H1 (cell line): ENCODE data around the gene TCF7L2. TPM values are rescaled to one million over a fixed set of nuclear protein-coding genes. Genes with fewer than 3 reads are reported as not detected.

Source experiments
- CTCF ChIA-PET: fragments of 300-600 bp; sonication (Branson Sonifier 250); formaldehyde crosslinking; loops from one replicate; lab custom pipeline; 2021; ENCODE audit not compliant: partially characterized antibody; lab: Charles Lee
- POLR2A ChIA-PET: fragments of 300-600 bp; sonication (Branson Sonifier 250); formaldehyde crosslinking; loops from one replicate; lab custom pipeline; 2021; ENCODE audit warnings: inconsistent platforms; ENCODE audit not compliant: partially characterized antibody; lab: Charles Lee
- DNase-seq, 2 experiments: peaks; one replicate each; pipeline versions ENCODE4 v3.0.0 to v3.0.0-alpha.2; 2010 to 2022; ENCODE audit warnings: low spot score in 2 of 2, low read depth in 1 of 2, mixed read lengths in 1 of 2
- FAIRE-seq: peaks from 2 replicates; lab custom pipeline; 2011; peaks lifted over from hg19 to GRCh38; lab: Jason Lieb, UNC
- H2AFZ ChIP-seq: 2 replicates; pipeline ENCODE4 v1.8.1; 2012; ENCODE audit warnings: low read length, inconsistent platforms
- H2AK5ac ChIP-seq: 2 replicates; pipeline ENCODE4 v1.6.1; 2013; ENCODE audit warnings: low read depth, low read length
- H2BK120ac ChIP-seq: replicated peaks from 2 replicates; pipeline ENCODE3; 2013; ENCODE audit warnings: low read depth, low read length, inconsistent platforms
- H2BK12ac ChIP-seq: 2 replicates; pipeline ENCODE4 v1.6.1; 2013; ENCODE audit warnings: low read depth, low read length
- H2BK15ac ChIP-seq: 2 replicates; pipeline ENCODE4 v1.6.1; 2013; ENCODE audit warnings: low read length
- H2BK20ac ChIP-seq: 2 replicates; pipeline ENCODE4 v1.6.1; 2013; ENCODE audit warnings: low read length
- H2BK5ac ChIP-seq: 2 replicates; pipeline ENCODE4 v1.6.1; 2013; ENCODE audit warnings: low read depth, low read length
- H3K14ac ChIP-seq: 2 replicates; pipeline ENCODE4 v1.6.1; 2013; ENCODE audit warnings: inconsistent platforms; ENCODE audit not compliant: insufficient read length
- H3K18ac ChIP-seq: 2 replicates; pipeline ENCODE4 v1.6.1; 2013; ENCODE audit warnings: low read length; ENCODE audit errors: extremely low read depth
- H3K23ac ChIP-seq: 2 replicates; pipeline ENCODE4 v1.6.1; 2013; ENCODE audit warnings: inconsistent platforms; ENCODE audit not compliant: insufficient read length
- H3K23me2 ChIP-seq: 2 replicates; pipeline ENCODE4 v1.6.1; 2013; ENCODE audit warnings: low read depth, low read length
- H3K27ac ChIP-seq: 2 replicates; pipeline ENCODE4 v1.6.1; 2011; ENCODE audit warnings: low read depth, low read length, inconsistent platforms
- H3K27me3 ChIP-seq, 4 experiments: replicated peaks in 1 of 4; 1 replicate in 1 of 4; 2 replicates in 3 of 4; pipeline versions ENCODE4 v1.6.1 to v1.8.1; 2011 to 2013; ENCODE audit warnings: low read length in 3 of 4, mild to moderate bottlenecking in 3 of 4, inconsistent platforms in 2 of 4, mixed read lengths in 2 of 4, moderate library complexity in 1 of 4; ENCODE audit not compliant: control insufficient read depth in 3 of 4, insufficient read depth in 3 of 4; ENCODE audit errors: extremely low read depth in 1 of 4
- H3K36me3 ChIP-seq, 4 experiments: 2 replicates each; pipeline versions ENCODE4 v1.6.1 to v1.8.1; 2011 to 2013; ENCODE audit warnings: mild to moderate bottlenecking in 4 of 4, low read length in 3 of 4, moderate library complexity in 2 of 4, control low read depth in 1 of 4, inconsistent platforms in 1 of 4; ENCODE audit not compliant: insufficient read depth in 4 of 4, control insufficient read depth in 2 of 4
- H3K4ac ChIP-seq: replicated peaks from 2 replicates; pipeline ENCODE3; 2013; ENCODE audit warnings: low read length, low read depth, mixed read lengths, inconsistent platforms; ENCODE audit not compliant: insufficient read length
- H3K4me1 ChIP-seq, 4 experiments: replicated peaks in 1 of 4; 1 replicate in 1 of 4; 2 replicates in 3 of 4; pipeline versions ENCODE4 v1.6.1 to v1.8.1; 2011 to 2013; ENCODE audit warnings: low read length in 3 of 4, inconsistent platforms in 2 of 4, mixed read lengths in 1 of 4; ENCODE audit not compliant: insufficient read depth in 4 of 4, control insufficient read depth in 3 of 4
- H3K4me2 ChIP-seq, 2 experiments: 2 replicates each; pipeline versions ENCODE4 v1.6.1 to v1.8.1; 2011 to 2013; ENCODE audit warnings: low read depth in 2 of 2, low read length in 2 of 2, control low read depth in 1 of 2, inconsistent platforms in 1 of 2, mild to moderate bottlenecking in 1 of 2; ENCODE audit not compliant: insufficient read depth in 1 of 2
- H3K4me3 ChIP-seq, 4 experiments: fragments of 200-600, 300-600 bp in 1 of 4; sonication (generic), shearing (Covaris generic), sonication (Bioruptor Twin) in 1 of 4; 2 replicates each; pipeline versions ENCODE4 v1.5.1 to v1.8.1; 2011 to 2016; ENCODE audit warnings: low read length in 4 of 4, low read depth in 3 of 4, control low read depth in 2 of 4, inconsistent platforms in 2 of 4, mild to moderate bottlenecking in 2 of 4, mixed read lengths in 1 of 4, moderate library complexity in 1 of 4; ENCODE audit not compliant: insufficient read depth in 2 of 4; ENCODE audit errors: extremely low read depth in 1 of 4
- H3K56ac ChIP-seq: replicated peaks from 2 replicates; pipeline ENCODE3; 2013; ENCODE audit warnings: low read depth, mild to moderate bottlenecking, mixed read lengths, low read length, inconsistent platforms; ENCODE audit not compliant: insufficient read length
- H3K79me1 ChIP-seq: 2 replicates; pipeline ENCODE4 v1.6.1; 2013; ENCODE audit warnings: low read depth, low read length, control low read depth
- H3K79me2 ChIP-seq, 2 experiments: 2 replicates each; pipeline versions ENCODE4 v1.6.1 to v1.8.1; 2012 to 2013; ENCODE audit warnings: low read length in 2 of 2, mild to moderate bottlenecking in 2 of 2, inconsistent platforms in 1 of 2; ENCODE audit not compliant: insufficient read depth in 2 of 2, control insufficient read depth in 1 of 2
- H3K9ac ChIP-seq, 4 experiments: replicated peaks in 1 of 4; 1 replicate in 1 of 4; 2 replicates in 3 of 4; pipeline versions ENCODE4 v1.6.1 to v1.8.1; 2011 to 2013; ENCODE audit warnings: low read depth in 3 of 4, low read length in 3 of 4, control low read depth in 2 of 4, mild to moderate bottlenecking in 2 of 4, moderate library complexity in 2 of 4, inconsistent platforms in 1 of 4; ENCODE audit errors: extremely low read depth in 1 of 4
- H3K9me3 ChIP-seq, 2 experiments: 2 replicates each; pipeline versions ENCODE4 v1.6.1 to v1.8.1; 2012 to 2013; ENCODE audit warnings: mild to moderate bottlenecking in 2 of 2, moderate library complexity in 2 of 2, control low read depth in 1 of 2, inconsistent platforms in 1 of 2, low read depth in 1 of 2, low read length in 1 of 2, mixed read lengths in 1 of 2; ENCODE audit not compliant: insufficient read depth in 2 of 2
- H4K20me1 ChIP-seq, 2 experiments: replicated peaks in 1 of 2; 2 replicates each; pipeline versions ENCODE3 to v1.8.1; 2011 to 2013; ENCODE audit warnings: inconsistent platforms in 2 of 2, low read length in 2 of 2, mild to moderate bottlenecking in 1 of 2; ENCODE audit not compliant: insufficient read depth in 2 of 2, control insufficient read depth in 1 of 2
- H4K5ac ChIP-seq: 2 replicates; pipeline ENCODE4 v1.6.1; 2013; ENCODE audit warnings: low read length, low read depth, mixed read lengths, inconsistent platforms; ENCODE audit not compliant: insufficient read length
- H4K8ac ChIP-seq: 2 replicates; pipeline ENCODE4 v1.8.0; 2013; ENCODE audit warnings: mild to moderate bottlenecking, moderate library complexity, low read length, inconsistent platforms; ENCODE audit not compliant: insufficient read depth; ENCODE audit errors: extremely low read depth
- H4K91ac ChIP-seq: replicated peaks from 2 replicates; pipeline ENCODE3; 2013; ENCODE audit warnings: low read length, mixed read lengths, inconsistent platforms; ENCODE audit not compliant: insufficient read length
- ASH2L ChIP-seq: fragments of 200-600, 300-600 bp; sonication (generic); IDR thresholded peaks from one replicate; pipeline ENCODE4 v1.7.1; 2017; ENCODE audit warnings: low read length
- CBX8 ChIP-seq: fragments of 300-800, 300-1000 bp; sonication (generic); IDR thresholded peaks from 2 replicates; pipeline ENCODE4 v1.7.1; 2016; ENCODE audit warnings: low read depth, low read length, borderline replicate concordance
- GTF2F1 ChIP-seq: IDR thresholded peaks from 2 replicates; pipeline ENCODE4 v1.6.1; 2012; ENCODE audit warnings: low read depth, low read length, improper control_type of control experiment, borderline replicate concordance
- KDM1A ChIP-seq: fragments of 200-600, 300-600 bp; sonication (generic); IDR thresholded peaks from 2 replicates; pipeline ENCODE4 v1.7.1; 2016; ENCODE audit warnings: mild to moderate bottlenecking, low read length, borderline replicate concordance
- KDM4A ChIP-seq: IDR thresholded peaks from one replicate; pipeline ENCODE4 v1.7.1; 2012; ENCODE audit warnings: low read depth, mild to moderate bottlenecking, moderate library complexity, low read length, inconsistent platforms; ENCODE audit not compliant: severe bottlenecking
- MAFK ChIP-seq: IDR thresholded peaks from 2 replicates; pipeline ENCODE4 v1.6.1; 2012; ENCODE audit warnings: low read depth, mild to moderate bottlenecking, improper control_type of control experiment, low read length
- RBBP5 ChIP-seq: IDR thresholded peaks from 2 replicates; pipeline ENCODE4 v1.7.1; 2012; ENCODE audit warnings: low read depth, mild to moderate bottlenecking, inconsistent platforms, low read length, moderate library complexity, borderline replicate concordance
- RNF2 ChIP-seq: fragments of 200-900, 300-1000 bp; sonication (generic); IDR thresholded peaks from 2 replicates; pipeline ENCODE4 v1.7.1; 2016; ENCODE audit warnings: borderline replicate concordance, low read depth, mild to moderate bottlenecking, antibody characterized with exemption, low read length; ENCODE audit not compliant: poor library complexity, severe bottlenecking; ENCODE audit errors: missing control alignments
- SUZ12 ChIP-seq: fragments of 200-600 bp; sonication (generic); IDR thresholded peaks from 2 replicates; pipeline ENCODE4 v1.6.1; 2012; ENCODE audit warnings: mild to moderate bottlenecking, inconsistent platforms, low read length, moderate library complexity, mixed read lengths
- WGBS, 2 experiments: shearing (Covaris generic) in 1 of 2; methylation state at CpG; one replicate each; pipeline versions ENCODE4 v1.1.6 to v1.1.7; 2013 to 2015; ENCODE audit warnings: low lambda C conversion rate in 2 of 2, mixed read lengths in 2 of 2, inconsistent platforms in 1 of 2, low coverage in 1 of 2, missing lambda C conversion rate in 1 of 2; ENCODE audit not compliant: insufficient replicate concordance in 2 of 2, insufficient coverage in 1 of 2, insufficient read length in 1 of 2; ENCODE audit errors: extremely low coverage in 1 of 2, missing lambda C conversion rate in 1 of 2; 5-methylcytosine and 5-hydroxymethylcytosine counted together
- polyA plus RNA-seq, 7 experiments: library from polyadenylated mRNA; depleted of rRNA in 3 of 7; stranded (reverse) in 5 of 7; unstranded in 2 of 7; fragments of >200 nt in 5 of 7; fragments of 200-250 nt in 2 of 7; gene quantifications; 1 replicate in 5 of 7; 2 replicates in 1 of 7; 4 replicates in 1 of 7; pipeline versions ENCODE4 v1.2.1 to v1.2.3, GENCODE V29; 2011 to 2013; ENCODE audit warnings: missing spikeins in 2 of 7, mixed read lengths in 2 of 7
- total RNA-seq: library from RNA; stranded (reverse); fragmentation: NEBNext Ultra II Directional; extraction: Animal tissue kit (Norgen Biotek cat#: 25700); gene quantifications from 2 replicates; pipeline ENCODE4 v1.2.1, GENCODE V29; 2021
- TF ChIP-seq, protein P1 (sequence below), 3 experiments: IDR thresholded peaks; 1 replicate in 2 of 3; 2 replicates in 1 of 3; pipeline versions ENCODE4 v1.5.1 to v1.6.1; 2011; ENCODE audit warnings: low read length in 3 of 3, mild to moderate bottlenecking in 3 of 3, inconsistent platforms in 2 of 3, low read depth in 1 of 3, moderate library complexity in 1 of 3; ENCODE audit not compliant: insufficient read depth in 1 of 3; ENCODE audit errors: control extremely low read depth in 1 of 3

The TCF7L2 gene
- total and polyA plus RNA-seq, 2 of the 8 experiments (the other 6 are each of a cell fraction or from before 2014, with no cell fraction given), result 33.9 to 67.3 TPM

DNA sequence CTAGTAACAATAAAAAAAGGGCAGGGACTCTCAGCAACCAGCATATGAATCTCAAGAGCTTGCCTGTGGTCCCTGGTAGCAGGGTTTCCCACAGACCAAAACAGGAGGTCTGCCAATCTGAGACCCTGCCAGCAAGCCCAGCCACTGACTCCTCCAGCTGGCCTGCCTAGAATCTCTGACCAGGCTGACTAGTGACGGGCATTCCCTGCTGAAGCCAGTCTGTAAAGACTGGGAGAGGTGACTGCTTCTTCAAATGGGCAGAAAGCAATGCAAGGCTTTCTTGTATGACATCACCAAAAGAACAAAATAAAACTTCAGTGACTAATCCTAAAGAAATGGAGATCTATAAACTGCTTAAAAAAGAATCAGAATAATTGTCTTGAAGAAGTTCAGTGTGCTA is 249.4 kb downstream of the TCF7L2 start:
- H3K18ac ChIP-seq, result no peak overlapping the region
- 0 out of 7 replicates have a peak, but pooled peaks cover 0 to 3% (median 0%) of the 10 kb centered on the region in 4 experiments for H3K4me1 ChIP-seq
- no peak overlapping the region for H2BK12ac ChIP-seq
- no peaks in the 10 kb centered on the region for H3K36me3 ChIP-seq
- H2BK120ac ChIP-seq, result no peak overlapping the region
- no peaks in the 10 kb centered on the region for H3K79me2 ChIP-seq
- no peak overlapping the region for H3K4ac ChIP-seq
- H2AK5ac ChIP-seq, result no peak overlapping the region
- no peak overlapping the region for H3K14ac ChIP-seq
- POLR2A ChIA-PET, result no interaction called here
- H3K27me3 ChIP-seq, result no peaks in the 10 kb centered on the region
- H2BK15ac ChIP-seq, result no peak overlapping the region
- DNase-seq (no peak), FAIRE-seq (no peak)
- CTCF ChIA-PET, result interaction anchor here (0.6 to 1.0 kb wide), 2 partner anchors 99 to 1516 kb away, joined by 3 read pairs; no protein-coding TSS in a partner anchor
- no peak overlapping the region for H3K27ac ChIP-seq
- H3K23me2 ChIP-seq, result no peaks in the 10 kb centered on the region
- no peak overlapping the region for H4K91ac ChIP-seq
- no peak overlapping the region for H2BK20ac ChIP-seq
- H2AFZ ChIP-seq, result 0 out of 2 replicates have a peak overlapping the region, but pooled peaks have one; percentile 42
- H3K9ac ChIP-seq, result no peak overlapping the region
- no peak overlapping the region for H4K5ac ChIP-seq
- H3K79me1 ChIP-seq, result no peaks in the 10 kb centered on the region
- H3K9me3 ChIP-seq, result no peaks in the 10 kb centered on the region
- H3K4me2 ChIP-seq, result no peak overlapping the region
- no peak for TF ChIP-seq GTF2F1
- TF ChIP-seq KDM1A, result no peak
- no peak for TF ChIP-seq KDM4A
- no peak for TF ChIP-seq RBBP5
- TF ChIP-seq, protein P1, sequence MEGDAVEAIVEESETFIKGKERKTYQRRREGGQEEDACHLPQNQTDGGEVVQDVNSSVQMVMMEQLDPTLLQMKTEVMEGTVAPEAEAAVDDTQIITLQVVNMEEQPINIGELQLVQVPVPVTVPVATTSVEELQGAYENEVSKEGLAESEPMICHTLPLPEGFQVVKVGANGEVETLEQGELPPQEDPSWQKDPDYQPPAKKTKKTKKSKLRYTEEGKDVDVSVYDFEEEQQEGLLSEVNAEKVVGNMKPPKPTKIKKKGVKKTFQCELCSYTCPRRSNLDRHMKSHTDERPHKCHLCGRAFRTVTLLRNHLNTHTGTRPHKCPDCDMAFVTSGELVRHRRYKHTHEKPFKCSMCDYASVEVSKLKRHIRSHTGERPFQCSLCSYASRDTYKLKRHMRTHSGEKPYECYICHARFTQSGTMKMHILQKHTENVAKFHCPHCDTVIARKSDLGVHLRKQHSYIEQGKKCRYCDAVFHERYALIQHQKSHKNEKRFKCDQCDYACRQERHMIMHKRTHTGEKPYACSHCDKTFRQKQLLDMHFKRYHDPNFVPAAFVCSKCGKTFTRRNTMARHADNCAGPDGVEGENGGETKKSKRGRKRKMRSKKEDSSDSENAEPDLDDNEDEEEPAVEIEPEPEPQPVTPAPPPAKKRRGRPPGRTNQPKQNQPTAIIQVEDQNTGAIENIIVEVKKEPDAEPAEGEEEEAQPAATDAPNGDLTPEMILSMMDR (IDR thresholded peaks at IDR 0.05; ENCODE audit: control extremely low read depth in 1 of 3, insufficient read depth in 1 of 3, low read depth in 1 of 3, low read length in 3 of 3), result no peak
- no peak for TF ChIP-seq CBX8
- TF ChIP-seq SUZ12, result no peak
- no peak for TF ChIP-seq ASH2L
- TF ChIP-seq MAFK, result no peak
- no peak for TF ChIP-seq RNF2
- TF ChIP-seq, all 59 proteins: peak for 0
- WGBS, 2 experiments, result 100% methylated on average over 1 of the region's 1 CpG; no CpG with 5 or more reads in 1 of the 2 experiments
- Histone ChIP-seq H2BK5ac (no peak overlapping the region), H4K20me1 (no peaks in the 10 kb centered on the region), H4K8ac (no peak overlapping the region), H3K4me3 (no peak overlapping the region), H3K56ac (no peak overlapping the region), H3K23ac (no peak overlapping the region)
